DMS 273 (cell line): ENCODE measurements around the gene TK1.

Experiments
- DNase-seq: peaks from one replicate; lab custom pipeline; 2025; ENCODE audit not compliant: unreplicated experiment; lab: John Stamatoyannopoulos, UW

Gene TK1

DNA sequence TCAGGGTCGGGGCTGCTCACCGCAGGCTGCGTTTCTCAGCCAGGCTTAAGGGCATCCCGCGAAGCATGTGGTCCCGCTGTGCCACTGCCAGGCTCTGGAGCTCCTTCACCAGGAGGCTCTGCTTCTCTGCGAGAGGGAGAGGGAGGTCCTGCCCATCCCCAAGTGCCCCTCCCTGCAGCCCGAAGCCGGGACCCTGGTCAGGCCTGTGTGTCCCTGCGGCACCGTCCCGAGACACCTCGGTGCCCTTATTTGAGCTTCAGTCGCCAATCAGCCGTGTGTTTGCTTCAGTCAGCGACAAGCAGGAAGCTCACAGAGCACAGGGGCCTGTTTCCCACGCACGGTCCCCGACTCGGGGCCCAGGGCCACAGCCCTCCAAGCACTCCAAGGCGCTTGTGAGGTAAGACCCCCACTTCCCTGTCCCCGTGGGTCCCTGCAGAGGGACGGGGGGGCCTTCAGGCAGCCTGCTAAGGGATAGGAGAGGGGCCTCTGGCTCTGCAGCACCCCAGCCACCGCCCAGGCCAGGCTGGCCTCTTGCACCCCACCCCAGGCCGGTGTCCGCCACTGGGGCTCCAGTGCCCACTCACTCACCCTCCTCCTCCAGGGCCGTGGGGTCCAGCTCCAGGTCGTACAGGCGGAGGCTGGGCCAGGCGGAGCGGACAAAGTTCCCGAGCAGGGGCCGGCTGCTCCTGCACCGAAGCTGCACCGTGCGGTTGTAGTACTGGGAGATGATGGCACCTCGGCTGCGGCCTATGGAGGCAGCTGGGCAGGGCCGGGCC, 61.5 kb downstream of the TK1 start:
- peak; percentile 43 for DNase-seq

DNA sequence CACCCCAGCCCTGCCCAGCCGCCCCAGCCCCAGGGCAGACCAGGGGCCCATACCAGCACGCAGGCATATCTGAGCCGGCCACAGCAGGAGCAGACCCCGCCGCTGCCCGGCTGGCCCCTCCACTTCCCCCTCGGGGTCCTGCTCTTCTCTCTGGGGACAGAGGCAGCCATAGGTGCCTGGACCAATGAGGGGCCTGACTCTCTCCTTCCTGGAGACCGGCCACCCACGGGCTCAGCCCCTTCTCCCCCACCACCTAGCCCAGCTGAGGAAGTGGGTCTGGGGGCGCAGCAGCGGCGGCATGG, 62.1 kb downstream of the TK1 start:
- DNase-seq: no peak
